ENCODE data around the gene FAM135A. TPM values are rescaled to one million over a fixed set of nuclear protein-coding genes. Genes with fewer than 3 reads are reported as not detected.
A peak's percentile ranks its signal among the peaks of the same experiment; 100 is the strongest.

FAM135A gene
- total and polyA plus RNA-seq, 2 experiments from 2014 or later: 11.5 to 27.1 TPM

DNA sequence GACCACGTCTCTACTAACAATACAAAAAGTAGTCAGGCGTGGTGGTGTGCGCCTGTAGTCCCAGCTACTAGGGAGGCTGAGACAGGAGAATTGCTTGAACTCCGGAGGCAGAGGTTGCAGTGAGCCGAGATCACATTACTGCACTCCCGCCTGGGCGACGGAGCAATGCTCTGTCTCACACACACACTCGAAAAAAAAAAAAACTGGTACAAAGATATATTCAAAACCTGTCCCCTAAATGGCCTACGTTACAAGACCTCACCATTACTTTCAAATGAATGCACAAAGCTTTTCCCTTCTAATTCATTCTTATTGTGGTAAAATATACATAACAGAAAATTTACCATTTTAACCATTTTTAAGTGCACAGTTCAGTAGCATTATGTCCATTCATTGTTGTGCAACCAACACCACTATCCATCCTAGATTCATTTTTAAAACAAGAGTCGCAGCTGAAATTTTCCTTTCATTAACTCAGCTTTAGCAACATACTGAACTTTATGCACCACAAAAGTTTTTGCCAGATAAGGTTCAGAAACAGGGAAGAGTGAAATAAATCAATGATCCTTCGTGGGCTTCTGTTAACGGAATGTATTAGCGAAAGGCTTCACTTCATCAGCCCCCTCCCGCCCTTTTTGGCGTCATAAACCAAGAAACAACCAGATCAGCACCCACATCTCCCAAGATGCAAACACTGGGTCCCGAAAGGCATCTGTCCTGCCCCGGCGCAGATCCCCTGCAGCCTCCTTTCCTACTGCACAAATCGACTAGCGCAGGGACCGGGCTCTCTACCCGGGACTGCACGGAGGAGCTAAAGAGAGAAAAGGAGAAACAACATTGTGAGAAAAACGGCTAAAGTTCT is 825 bp upstream of the FAM135A start:
- Histone ChIP-seq H3K27ac (peak overlapping the region; percentile 82), H3K4me3 (peak overlapping the region; percentile 54), H3K9me3 (ENCODE audit: low read depth) (no peaks in the 10 kb centered on the region), H3K27me3 (no peaks in the 10 kb centered on the region), H3K4me1 (ENCODE audit: low read depth) (peaks cover 5% of the 10 kb centered on the region), H3K36me3 (no peaks in the 10 kb centered on the region)
- no peak for DNase-seq (ENCODE audit: low read depth in 1 of 2, low spot score in 1 of 2)
- TF ChIP-seq, protein P1, sequence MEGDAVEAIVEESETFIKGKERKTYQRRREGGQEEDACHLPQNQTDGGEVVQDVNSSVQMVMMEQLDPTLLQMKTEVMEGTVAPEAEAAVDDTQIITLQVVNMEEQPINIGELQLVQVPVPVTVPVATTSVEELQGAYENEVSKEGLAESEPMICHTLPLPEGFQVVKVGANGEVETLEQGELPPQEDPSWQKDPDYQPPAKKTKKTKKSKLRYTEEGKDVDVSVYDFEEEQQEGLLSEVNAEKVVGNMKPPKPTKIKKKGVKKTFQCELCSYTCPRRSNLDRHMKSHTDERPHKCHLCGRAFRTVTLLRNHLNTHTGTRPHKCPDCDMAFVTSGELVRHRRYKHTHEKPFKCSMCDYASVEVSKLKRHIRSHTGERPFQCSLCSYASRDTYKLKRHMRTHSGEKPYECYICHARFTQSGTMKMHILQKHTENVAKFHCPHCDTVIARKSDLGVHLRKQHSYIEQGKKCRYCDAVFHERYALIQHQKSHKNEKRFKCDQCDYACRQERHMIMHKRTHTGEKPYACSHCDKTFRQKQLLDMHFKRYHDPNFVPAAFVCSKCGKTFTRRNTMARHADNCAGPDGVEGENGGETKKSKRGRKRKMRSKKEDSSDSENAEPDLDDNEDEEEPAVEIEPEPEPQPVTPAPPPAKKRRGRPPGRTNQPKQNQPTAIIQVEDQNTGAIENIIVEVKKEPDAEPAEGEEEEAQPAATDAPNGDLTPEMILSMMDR (IDR thresholded peaks at IDR 0.05; ENCODE audit: low read depth, low read length): no peak

DNA sequence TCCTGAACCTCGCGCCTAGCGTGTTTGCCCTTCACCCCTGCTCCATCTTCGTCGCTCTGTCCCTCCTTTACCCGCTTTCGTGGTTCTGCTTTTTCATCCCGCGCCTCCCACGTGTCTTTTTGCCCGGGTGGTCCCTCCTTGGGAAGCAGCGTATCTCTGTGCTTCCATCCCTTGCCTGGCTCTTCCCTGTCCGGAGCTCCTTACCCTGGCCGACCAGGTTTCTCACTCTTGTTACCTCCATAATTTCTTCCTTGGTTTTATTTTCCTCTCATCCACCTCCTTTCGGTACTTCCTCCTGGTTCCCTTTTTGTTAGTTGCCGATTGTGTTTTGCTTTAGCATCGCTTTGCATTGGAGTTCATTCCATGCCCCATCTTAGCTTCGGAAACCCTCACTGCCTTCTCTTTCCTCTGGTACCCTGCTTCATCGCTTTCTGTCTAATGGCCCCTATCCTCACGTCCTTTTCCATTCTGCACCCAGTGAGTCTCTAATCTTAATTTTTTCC is 735 bp downstream of the FAM135A start:
- DNase-seq (ENCODE audit: low read depth in 1 of 2, low spot score in 1 of 2): peak; percentile 16 to 23
- Histone ChIP-seq H3K36me3 (no peaks in the 10 kb centered on the region), H3K27me3 (no peaks in the 10 kb centered on the region), H3K4me3 (peak overlapping the region; percentile 54), H3K27ac (no peak overlapping the region), H3K9me3 (ENCODE audit: low read depth) (no peaks in the 10 kb centered on the region), H3K4me1 (ENCODE audit: low read depth) (peaks cover 5% of the 10 kb centered on the region)
- TF ChIP-seq, protein P1 (IDR thresholded peaks at IDR 0.05; ENCODE audit: low read depth, low read length): no peak

DNA sequence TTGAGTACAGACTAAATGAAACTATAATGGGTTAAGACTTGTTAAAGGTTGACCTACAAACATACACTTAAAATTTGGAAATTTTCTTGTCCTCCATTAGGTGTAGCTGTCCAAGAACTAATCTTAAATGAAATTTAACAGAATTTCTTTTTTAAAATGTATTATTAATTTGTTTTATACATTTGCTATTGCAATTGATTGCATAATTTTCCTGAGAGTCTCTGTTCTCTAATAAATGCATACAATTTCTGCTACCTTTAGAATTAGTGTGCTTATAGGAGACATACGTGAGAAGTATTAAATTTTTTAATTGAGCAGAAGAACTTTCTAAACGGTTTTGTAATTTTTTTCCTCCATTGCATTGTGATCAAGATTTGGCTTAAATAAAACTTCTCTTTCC is 1.5 kb downstream of the FAM135A start:
- Histone ChIP-seq H3K4me1 (ENCODE audit: low read depth) (peaks cover 5% of the 10 kb centered on the region), H3K27ac (no peak overlapping the region), H3K27me3 (no peaks in the 10 kb centered on the region), H3K36me3 (no peaks in the 10 kb centered on the region), H3K9me3 (ENCODE audit: low read depth) (no peaks in the 10 kb centered on the region), H3K4me3 (peak overlapping the region; percentile 54)
- no peak for DNase-seq (ENCODE audit: low read depth in 1 of 2, low spot score in 1 of 2)
- TF ChIP-seq, protein P1 (IDR thresholded peaks at IDR 0.05; ENCODE audit: low read depth, low read length): no peak

DNA sequence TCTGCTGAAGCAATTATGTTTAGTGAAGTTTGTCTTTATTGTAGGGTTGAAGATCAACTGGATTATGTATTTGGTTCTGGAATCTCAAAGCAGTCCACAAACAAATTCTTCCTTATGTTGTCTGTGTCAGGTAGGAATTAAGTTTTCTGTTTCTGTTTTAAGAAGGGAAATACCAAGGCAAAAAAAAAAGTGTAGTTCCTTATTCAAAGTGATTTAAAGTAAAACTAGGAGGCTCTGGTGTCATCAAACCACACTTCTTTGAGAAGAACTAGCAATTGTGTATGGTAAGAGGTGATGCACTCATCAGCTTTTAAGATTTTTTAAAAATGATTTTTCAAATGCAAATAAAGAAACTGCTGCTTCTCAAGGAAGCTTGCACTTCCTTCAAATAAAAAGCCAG is 1.9 kb downstream of the FAM135A start:
- no peak overlapping the region for H3K4me3 ChIP-seq

DNA sequence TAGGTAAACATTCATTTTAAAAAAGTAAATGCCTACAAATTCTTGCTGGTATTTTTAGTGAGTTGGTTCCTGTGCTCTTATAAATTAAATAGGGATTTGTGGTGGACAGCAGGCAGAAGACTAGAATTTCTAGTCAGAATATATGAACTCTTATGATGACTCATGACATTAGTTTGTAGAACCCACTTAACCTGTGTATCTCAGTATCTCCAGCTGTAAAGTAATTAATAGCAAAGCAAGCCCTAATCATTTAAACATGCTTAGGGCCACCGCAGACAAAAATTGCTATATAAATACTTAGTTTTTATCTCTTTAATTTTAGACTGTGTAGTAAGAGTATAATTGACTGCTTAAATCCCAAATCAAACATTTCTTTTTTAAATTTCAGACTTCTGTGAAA is 2.4 kb downstream of the FAM135A start:
- no peak overlapping the region for H3K4me3 ChIP-seq
- no peaks in the 10 kb centered on the region for H3K27me3 ChIP-seq
- H3K9me3 ChIP-seq (ENCODE audit: low read depth): no peaks in the 10 kb centered on the region
- TF ChIP-seq, protein P1 (IDR thresholded peaks at IDR 0.05; ENCODE audit: low read depth, low read length): no peak
- DNase-seq (ENCODE audit: low read depth in 1 of 2, low spot score in 1 of 2): no peak
- H3K36me3 ChIP-seq: no peaks in the 10 kb centered on the region
- H3K4me1 ChIP-seq (ENCODE audit: low read depth): peaks cover 5% of the 10 kb centered on the region
- H3K27ac ChIP-seq: no peak overlapping the region

More for the DNA sequence above, 1.9 kb downstream of the FAM135A start:
- TF ChIP-seq, protein P1 (IDR thresholded peaks at IDR 0.05; ENCODE audit: low read depth, low read length): no peak
- no peaks in the 10 kb centered on the region for H3K36me3 ChIP-seq
- no peaks in the 10 kb centered on the region for H3K9me3 ChIP-seq (ENCODE audit: low read depth)
- peaks cover 5% of the 10 kb centered on the region for H3K4me1 ChIP-seq (ENCODE audit: low read depth)
- H3K27me3 ChIP-seq: no peaks in the 10 kb centered on the region
- no peak for DNase-seq (ENCODE audit: low read depth in 1 of 2, low spot score in 1 of 2)
- no peak overlapping the region for H3K27ac ChIP-seq
